ENCODE data around the gene DZIP1L. TPM values are rescaled to one million over a fixed set of nuclear protein-coding genes. Genes with fewer than 3 reads are reported as not detected.

The DZIP1L gene
- polyA plus RNA-seq, 2 of the 4 experiments (the other 2 are of a cell fraction): 2.7 to 7.0 TPM

DNA sequence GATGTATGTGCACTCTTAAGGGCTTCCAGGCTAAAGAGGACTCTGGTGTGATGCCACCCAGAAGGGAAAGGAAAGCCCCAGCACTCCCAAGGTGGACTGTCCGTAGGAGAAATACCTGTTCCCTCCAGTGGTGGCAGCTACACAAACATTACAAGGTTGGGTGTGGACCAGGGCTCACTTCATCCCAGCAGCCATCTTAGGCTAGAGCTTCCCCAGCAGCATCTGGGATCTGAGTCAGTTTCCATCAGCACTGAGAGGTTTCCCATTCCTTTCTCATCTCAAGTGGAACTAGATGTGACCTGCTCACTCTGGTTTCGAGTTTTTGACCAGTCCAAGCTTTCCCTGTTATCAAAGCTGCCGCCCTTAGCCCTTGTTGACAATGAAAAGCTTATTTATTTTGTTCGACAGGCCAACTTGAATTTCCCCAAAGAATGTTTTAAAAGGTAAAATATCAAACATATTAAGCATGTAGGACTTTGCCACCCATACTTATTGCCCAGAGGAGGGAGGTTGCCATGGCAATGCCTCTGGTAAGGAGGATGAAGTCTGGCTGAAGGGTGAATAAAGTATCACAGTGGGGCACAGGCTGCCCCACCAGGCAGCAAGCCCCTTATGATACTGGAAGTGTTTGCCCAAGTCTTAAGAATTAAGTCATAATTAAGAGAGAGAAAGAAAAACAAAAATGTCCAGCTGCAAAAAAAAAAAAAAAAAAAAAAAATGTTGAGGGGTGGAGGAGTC, 76.5 kb downstream of the DZIP1L start:
- Histone ChIP-seq H3K4me1 (no peaks in the 10 kb centered on the region; the same call in 2 of the 3 replicates), H3K9me3 (no peaks in the 10 kb centered on the region), H3K27ac (no peak overlapping the region), H3K4me2 (no peak overlapping the region), H3K4me3 (no peak overlapping the region)
- TF ChIP-seq RNF2 (IDR thresholded peaks at IDR 0.05; ENCODE audit: borderline replicate concordance, low read depth) (no peak), MYC (IDR thresholded peaks at IDR 0.05; ENCODE audit: borderline replicate concordance, low read length) (no peak), RCOR1 (IDR thresholded peaks at IDR 0.05; ENCODE audit: low read depth, low read length) (no peak), MAZ (IDR thresholded peaks at IDR 0.05; ENCODE audit: borderline replicate concordance, low read depth, low read length) (no peak), BHLHE40 (IDR thresholded peaks at IDR 0.05; ENCODE audit: low read depth, low read length) (no peak), FOSL2 (IDR thresholded peaks at IDR 0.05) (no peak), FOSL2 (CRISPR knock-in tag; IDR thresholded peaks at IDR 0.05) (no peak), TP53 (CRISPR knock-in tag; IDR thresholded peaks at IDR 0.05) (no peak), HOXA7 (CRISPR knock-in tag; IDR thresholded peaks at IDR 0.05) (no peak), ZNF302 (CRISPR knock-in tag; IDR thresholded peaks at IDR 0.05) (no peak)
- TF ChIP-seq, protein P1, sequence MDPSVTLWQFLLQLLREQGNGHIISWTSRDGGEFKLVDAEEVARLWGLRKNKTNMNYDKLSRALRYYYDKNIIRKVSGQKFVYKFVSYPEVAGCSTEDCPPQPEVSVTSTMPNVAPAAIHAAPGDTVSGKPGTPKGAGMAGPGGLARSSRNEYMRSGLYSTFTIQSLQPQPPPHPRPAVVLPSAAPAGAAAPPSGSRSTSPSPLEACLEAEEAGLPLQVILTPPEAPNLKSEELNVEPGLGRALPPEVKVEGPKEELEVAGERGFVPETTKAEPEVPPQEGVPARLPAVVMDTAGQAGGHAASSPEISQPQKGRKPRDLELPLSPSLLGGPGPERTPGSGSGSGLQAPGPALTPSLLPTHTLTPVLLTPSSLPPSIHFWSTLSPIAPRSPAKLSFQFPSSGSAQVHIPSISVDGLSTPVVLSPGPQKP (IDR thresholded peaks at IDR 0.05; ENCODE audit: low read depth, low read length): no peak
- POLR2A ChIA-PET: interaction anchor here (0.7 kb wide), 1 partner anchor 10 kb away, joined by 9 read pairs; no protein-coding TSS in a partner anchor
- 78% methylated on average over 4 of the region's 4 CpGs for WGBS (ENCODE audit: missing lambda C conversion rate)
- no peak for DNase-seq (ENCODE audit: low read depth in 1 of 2, low spot score in 1 of 2)
- ATAC-seq: peak in 1 of 2 experiments; percentile 24; a peak in 1 of 6 replicates
- no peak for FAIRE-seq
- CTCF ChIA-PET: no interaction called here

DNA sequence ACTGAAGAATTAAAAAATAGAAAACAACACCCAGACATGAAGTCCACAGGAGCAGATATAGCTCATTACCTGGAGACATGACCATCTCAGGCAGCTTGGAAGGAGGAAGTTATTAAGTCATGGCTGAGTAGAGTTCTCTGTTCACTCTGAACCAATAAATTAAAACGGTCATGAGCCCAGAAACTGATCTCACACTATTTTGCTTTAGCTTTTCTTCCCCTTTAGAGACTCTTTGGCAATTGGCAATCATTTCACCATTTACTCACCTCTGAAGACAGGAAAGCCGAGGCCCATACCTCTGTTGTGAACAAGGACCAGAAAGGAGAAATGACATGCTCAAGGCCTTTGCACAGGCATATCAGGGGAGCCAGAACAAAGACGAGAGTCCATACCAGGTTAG, 78.8 kb downstream of the DZIP1L start:
- no peak overlapping the region for H3K27ac ChIP-seq
- H3K4me2 ChIP-seq: no peak overlapping the region
- no peaks in the 10 kb centered on the region for H3K9me3 ChIP-seq
- H3K4me1 ChIP-seq: no peaks in the 10 kb centered on the region; the same call in 2 of the 3 replicates
- CTCF ChIA-PET: interaction anchor here (1.1 kb wide), 1 partner anchor 83 kb away, joined by 3 read pairs; no protein-coding TSS in a partner anchor
- ATAC-seq: no peak
- POLR2A ChIA-PET: no interaction called here
- 84% methylated on average over 3 of the region's 3 CpGs for WGBS (ENCODE audit: missing lambda C conversion rate)
- no peak for FAIRE-seq
- DNase-seq (ENCODE audit: low read depth in 1 of 2, low spot score in 1 of 2): no peak
- H3K4me3 ChIP-seq: no peak overlapping the region
- TF ChIP-seq KDM1A (IDR thresholded peaks at IDR 0.05; ENCODE audit: low read depth) (no peak), CEBPB (IDR thresholded peaks at IDR 0.05) (no peak), ZFP36 (IDR thresholded peaks at IDR 0.05; ENCODE audit: borderline replicate concordance, partially characterized antibody) (no peak), HOXB5 (CRISPR knock-in tag; IDR thresholded peaks at IDR 0.05) (no peak), ESRRA (IDR thresholded peaks at IDR 0.05; ENCODE audit: borderline replicate concordance, low read length) (no peak), GATA3 (IDR thresholded peaks at IDR 0.05; ENCODE audit: borderline replicate concordance) (no peak), JUN (IDR thresholded peaks at IDR 0.05) (no peak), CHD2 (IDR thresholded peaks at IDR 0.05; ENCODE audit: low read length, partially characterized antibody) (no peak), RNF2 (IDR thresholded peaks at IDR 0.05; ENCODE audit: borderline replicate concordance, low read depth) (no peak), POLR2AphosphoS2 (conservative IDR thresholded peaks at IDR 0.05; ENCODE audit: low read length) (no peak), HOXA7 (CRISPR knock-in tag; IDR thresholded peaks at IDR 0.05) (no peak), ZC3H11A (IDR thresholded peaks at IDR 0.05) (no peak), JUNB (IDR thresholded peaks at IDR 0.05) (no peak), RARB (CRISPR knock-in tag; IDR thresholded peaks at IDR 0.05) (no peak), EP300 (IDR thresholded peaks at IDR 0.05) (no peak), RAD21 (conservative IDR thresholded peaks at IDR 0.05 in 1 of 2, IDR thresholded peaks at IDR 0.05 in 1 of 2) (no peak)
- TF ChIP-seq, protein P2, sequence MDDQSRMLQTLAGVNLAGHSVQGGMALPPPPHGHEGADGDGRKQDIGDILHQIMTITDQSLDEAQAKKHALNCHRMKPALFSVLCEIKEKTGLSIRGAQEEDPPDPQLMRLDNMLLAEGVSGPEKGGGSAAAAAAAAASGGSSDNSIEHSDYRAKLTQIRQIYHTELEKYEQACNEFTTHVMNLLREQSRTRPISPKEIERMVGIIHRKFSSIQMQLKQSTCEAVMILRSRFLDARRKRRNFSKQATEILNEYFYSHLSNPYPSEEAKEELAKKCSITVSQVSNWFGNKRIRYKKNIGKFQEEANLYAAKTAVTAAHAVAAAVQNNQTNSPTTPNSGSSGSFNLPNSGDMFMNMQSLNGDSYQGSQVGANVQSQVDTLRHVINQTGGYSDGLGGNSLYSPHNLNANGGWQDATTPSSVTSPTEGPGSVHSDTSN (IDR thresholded peaks at IDR 0.05): no peak
- TF ChIP-seq, protein P3, sequence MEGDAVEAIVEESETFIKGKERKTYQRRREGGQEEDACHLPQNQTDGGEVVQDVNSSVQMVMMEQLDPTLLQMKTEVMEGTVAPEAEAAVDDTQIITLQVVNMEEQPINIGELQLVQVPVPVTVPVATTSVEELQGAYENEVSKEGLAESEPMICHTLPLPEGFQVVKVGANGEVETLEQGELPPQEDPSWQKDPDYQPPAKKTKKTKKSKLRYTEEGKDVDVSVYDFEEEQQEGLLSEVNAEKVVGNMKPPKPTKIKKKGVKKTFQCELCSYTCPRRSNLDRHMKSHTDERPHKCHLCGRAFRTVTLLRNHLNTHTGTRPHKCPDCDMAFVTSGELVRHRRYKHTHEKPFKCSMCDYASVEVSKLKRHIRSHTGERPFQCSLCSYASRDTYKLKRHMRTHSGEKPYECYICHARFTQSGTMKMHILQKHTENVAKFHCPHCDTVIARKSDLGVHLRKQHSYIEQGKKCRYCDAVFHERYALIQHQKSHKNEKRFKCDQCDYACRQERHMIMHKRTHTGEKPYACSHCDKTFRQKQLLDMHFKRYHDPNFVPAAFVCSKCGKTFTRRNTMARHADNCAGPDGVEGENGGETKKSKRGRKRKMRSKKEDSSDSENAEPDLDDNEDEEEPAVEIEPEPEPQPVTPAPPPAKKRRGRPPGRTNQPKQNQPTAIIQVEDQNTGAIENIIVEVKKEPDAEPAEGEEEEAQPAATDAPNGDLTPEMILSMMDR (IDR thresholded peaks at IDR 0.05): no peak
- TF ChIP-seq, protein P4, sequence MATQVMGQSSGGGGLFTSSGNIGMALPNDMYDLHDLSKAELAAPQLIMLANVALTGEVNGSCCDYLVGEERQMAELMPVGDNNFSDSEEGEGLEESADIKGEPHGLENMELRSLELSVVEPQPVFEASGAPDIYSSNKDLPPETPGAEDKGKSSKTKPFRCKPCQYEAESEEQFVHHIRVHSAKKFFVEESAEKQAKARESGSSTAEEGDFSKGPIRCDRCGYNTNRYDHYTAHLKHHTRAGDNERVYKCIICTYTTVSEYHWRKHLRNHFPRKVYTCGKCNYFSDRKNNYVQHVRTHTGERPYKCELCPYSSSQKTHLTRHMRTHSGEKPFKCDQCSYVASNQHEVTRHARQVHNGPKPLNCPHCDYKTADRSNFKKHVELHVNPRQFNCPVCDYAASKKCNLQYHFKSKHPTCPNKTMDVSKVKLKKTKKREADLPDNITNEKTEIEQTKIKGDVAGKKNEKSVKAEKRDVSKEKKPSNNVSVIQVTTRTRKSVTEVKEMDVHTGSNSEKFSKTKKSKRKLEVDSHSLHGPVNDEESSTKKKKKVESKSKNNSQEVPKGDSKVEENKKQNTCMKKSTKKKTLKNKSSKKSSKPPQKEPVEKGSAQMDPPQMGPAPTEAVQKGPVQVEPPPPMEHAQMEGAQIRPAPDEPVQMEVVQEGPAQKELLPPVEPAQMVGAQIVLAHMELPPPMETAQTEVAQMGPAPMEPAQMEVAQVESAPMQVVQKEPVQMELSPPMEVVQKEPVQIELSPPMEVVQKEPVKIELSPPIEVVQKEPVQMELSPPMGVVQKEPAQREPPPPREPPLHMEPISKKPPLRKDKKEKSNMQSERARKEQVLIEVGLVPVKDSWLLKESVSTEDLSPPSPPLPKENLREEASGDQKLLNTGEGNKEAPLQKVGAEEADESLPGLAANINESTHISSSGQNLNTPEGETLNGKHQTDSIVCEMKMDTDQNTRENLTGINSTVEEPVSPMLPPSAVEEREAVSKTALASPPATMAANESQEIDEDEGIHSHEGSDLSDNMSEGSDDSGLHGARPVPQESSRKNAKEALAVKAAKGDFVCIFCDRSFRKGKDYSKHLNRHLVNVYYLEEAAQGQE (IDR thresholded peaks at IDR 0.05): no peak
- TF ChIP-seq, protein P5, sequence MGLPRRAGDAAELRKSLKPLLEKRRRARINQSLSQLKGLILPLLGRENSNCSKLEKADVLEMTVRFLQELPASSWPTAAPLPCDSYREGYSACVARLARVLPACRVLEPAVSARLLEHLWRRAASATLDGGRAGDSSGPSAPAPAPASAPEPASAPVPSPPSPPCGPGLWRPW (IDR thresholded peaks at IDR 0.05): no peak
